ENCODE results near the gene CORIN.
A peak's percentile ranks its signal among the peaks of the same experiment; 100 is the strongest.

Gene CORIN

GRCh38 chr4:47672696-47673095 lies 165.2 kb downstream of the CORIN start:
- DNase-seq = no peak

- no peak for DNase-seq
Observed at GRCh38 chr4:47669946-47670345, 167.9 kb downstream of the CORIN start.

- peak in 1 of 2 donors; percentile 41 for DNase-seq
Observed at GRCh38 chr4:47668810-47669408, 169.0 kb downstream of the CORIN start.

GRCh38 chr4:47668256-47668655 lies 169.6 kb downstream of the CORIN start:
- no peak for DNase-seq

GRCh38 chr4:47667552-47667951 lies 170.3 kb downstream of the CORIN start:
- DNase-seq = no peak

- no peak for DNase-seq
Observed at GRCh38 chr4:47664051-47664826, 173.6 kb downstream of the CORIN start.

GRCh38 chr4:47662975-47663374 lies 174.9 kb downstream of the CORIN start:
- peak in 1 of 2 donors; percentile 4 for DNase-seq

GRCh38 chr4:47661741-47662140 lies 176.1 kb downstream of the CORIN start:
- no peak for DNase-seq

GRCh38 chr4:47659342-47659741 lies 178.5 kb downstream of the CORIN start:
- DNase-seq = no peak

GRCh38 chr4:47654972-47655693 lies 182.7 kb downstream of the CORIN start:
- DNase-seq = no peak

- no peak for DNase-seq
Observed at GRCh38 chr4:47652092-47652491, 185.8 kb downstream of the CORIN start.

GRCh38 chr4:47651231-47651630 lies 186.6 kb downstream of the CORIN start:
- no peak for DNase-seq

- no peak for DNase-seq
Observed at GRCh38 chr4:47650584-47651130, 187.2 kb downstream of the CORIN start.

- no peak for DNase-seq
Observed at GRCh38 chr4:47647544-47647943, 190.3 kb downstream of the CORIN start.

- DNase-seq = no peak
Observed at GRCh38 chr4:47647029-47647428, 190.8 kb downstream of the CORIN start.

GRCh38 chr4:47646372-47646771 lies 191.5 kb downstream of the CORIN start:
- DNase-seq = no peak

- no peak for DNase-seq
Observed at GRCh38 chr4:47643845-47644244, 194.0 kb downstream of the CORIN start.

- no peak for DNase-seq
Observed at GRCh38 chr4:47642985-47643760, 194.7 kb downstream of the CORIN start.

- no peak for DNase-seq
Observed at GRCh38 chr4:47642191-47642830, 195.6 kb downstream of the CORIN start.

GRCh38 chr4:47641755-47642154 lies 196.1 kb downstream of the CORIN start:
- no peak for DNase-seq

GRCh38 chr4:47640911-47641310 lies 197.0 kb downstream of the CORIN start:
- DNase-seq = no peak

GRCh38 chr4:47639531-47639930 lies 198.3 kb downstream of the CORIN start:
- DNase-seq = no peak

Measured in CD4-positive, alpha-beta T cell treated with Interleukin-1 beta for 1 hour (primary cell).